ENCODE measurements around the gene SSC5D.

Gene SSC5D

DNA sequence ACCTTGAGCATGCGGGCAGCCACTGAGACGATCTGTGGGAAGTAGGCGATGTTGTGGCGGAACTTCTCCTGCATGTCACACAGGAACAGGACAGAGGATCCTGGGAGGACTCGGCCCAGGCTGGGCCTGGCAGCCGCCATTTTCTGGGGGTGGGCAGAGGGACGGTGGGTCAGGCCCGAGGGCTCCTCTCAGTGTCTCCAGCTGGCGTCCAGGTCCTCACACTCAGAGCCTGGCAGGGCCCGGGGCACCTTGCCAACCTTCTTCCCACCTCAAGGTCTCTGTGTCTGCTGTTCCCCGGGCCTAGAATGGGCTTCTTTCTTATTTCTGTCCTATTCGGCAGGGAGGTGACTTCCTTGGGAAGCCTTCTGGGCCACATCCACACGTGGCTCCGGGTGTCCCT is 31.9 kb upstream of the SSC5D start:
- TF ChIP-seq, protein P1, sequence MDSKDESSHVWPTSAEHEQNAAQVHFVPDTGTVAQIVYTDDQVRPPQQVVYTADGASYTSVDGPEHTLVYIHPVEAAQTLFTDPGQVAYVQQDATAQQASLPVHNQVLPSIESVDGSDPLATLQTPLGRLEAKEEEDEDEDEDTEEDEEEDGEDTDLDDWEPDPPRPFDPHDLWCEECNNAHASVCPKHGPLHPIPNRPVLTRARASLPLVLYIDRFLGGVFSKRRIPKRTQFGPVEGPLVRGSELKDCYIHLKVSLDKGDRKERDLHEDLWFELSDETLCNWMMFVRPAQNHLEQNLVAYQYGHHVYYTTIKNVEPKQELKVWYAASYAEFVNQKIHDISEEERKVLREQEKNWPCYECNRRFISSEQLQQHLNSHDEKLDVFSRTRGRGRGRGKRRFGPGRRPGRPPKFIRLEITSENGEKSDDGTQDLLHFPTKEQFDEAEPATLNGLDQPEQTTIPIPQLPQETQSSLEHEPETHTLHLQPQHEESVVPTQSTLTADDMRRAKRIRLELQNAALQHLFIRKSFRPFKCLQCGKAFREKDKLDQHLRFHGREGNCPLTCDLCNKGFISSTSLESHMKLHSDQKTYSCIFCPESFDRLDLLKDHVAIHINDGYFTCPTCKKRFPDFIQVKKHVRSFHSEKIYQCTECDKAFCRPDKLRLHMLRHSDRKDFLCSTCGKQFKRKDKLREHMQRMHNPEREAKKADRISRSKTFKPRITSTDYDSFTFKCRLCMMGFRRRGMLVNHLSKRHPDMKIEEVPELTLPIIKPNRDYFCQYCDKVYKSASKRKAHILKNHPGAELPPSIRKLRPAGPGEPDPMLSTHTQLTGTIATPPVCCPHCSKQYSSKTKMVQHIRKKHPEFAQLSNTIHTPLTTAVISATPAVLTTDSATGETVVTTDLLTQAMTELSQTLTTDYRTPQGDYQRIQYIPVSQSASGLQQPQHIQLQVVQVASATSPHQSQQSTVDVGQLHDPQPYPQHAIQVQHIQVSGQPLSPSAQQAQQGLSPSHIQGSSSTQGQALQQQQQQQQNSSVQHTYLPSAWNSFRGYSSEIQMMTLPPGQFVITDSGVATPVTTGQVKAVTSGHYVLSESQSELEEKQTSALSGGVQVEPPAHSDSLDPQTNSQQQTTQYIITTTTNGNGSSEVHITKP (tag by site-specific recombination; IDR thresholded peaks at IDR 0.05) = no peak
- TF ChIP-seq KLF8 (tag by site-specific recombination; IDR thresholded peaks at IDR 0.05) (no peak), ZNF16 (tag by site-specific recombination; IDR thresholded peaks at IDR 0.05; ENCODE audit: low read depth) (no peak), ZFHX2 (tag by site-specific recombination; conservative IDR thresholded peaks at IDR 0.05) (no peak)
- TF ChIP-seq, protein P2, sequence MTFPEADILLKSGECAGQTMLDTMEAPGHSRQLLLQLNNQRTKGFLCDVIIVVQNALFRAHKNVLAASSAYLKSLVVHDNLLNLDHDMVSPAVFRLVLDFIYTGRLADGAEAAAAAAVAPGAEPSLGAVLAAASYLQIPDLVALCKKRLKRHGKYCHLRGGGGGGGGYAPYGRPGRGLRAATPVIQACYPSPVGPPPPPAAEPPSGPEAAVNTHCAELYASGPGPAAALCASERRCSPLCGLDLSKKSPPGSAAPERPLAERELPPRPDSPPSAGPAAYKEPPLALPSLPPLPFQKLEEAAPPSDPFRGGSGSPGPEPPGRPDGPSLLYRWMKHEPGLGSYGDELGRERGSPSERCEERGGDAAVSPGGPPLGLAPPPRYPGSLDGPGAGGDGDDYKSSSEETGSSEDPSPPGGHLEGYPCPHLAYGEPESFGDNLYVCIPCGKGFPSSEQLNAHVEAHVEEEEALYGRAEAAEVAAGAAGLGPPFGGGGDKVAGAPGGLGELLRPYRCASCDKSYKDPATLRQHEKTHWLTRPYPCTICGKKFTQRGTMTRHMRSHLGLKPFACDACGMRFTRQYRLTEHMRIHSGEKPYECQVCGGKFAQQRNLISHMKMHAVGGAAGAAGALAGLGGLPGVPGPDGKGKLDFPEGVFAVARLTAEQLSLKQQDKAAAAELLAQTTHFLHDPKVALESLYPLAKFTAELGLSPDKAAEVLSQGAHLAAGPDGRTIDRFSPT (tag by site-specific recombination; IDR thresholded peaks at IDR 0.05) = peak; percentile 19; the same call in 1 of the 2 replicates
- H3K27ac ChIP-seq (ENCODE audit: extremely low read depth, low read depth, low read length) = no peak overlapping the region

DNA sequence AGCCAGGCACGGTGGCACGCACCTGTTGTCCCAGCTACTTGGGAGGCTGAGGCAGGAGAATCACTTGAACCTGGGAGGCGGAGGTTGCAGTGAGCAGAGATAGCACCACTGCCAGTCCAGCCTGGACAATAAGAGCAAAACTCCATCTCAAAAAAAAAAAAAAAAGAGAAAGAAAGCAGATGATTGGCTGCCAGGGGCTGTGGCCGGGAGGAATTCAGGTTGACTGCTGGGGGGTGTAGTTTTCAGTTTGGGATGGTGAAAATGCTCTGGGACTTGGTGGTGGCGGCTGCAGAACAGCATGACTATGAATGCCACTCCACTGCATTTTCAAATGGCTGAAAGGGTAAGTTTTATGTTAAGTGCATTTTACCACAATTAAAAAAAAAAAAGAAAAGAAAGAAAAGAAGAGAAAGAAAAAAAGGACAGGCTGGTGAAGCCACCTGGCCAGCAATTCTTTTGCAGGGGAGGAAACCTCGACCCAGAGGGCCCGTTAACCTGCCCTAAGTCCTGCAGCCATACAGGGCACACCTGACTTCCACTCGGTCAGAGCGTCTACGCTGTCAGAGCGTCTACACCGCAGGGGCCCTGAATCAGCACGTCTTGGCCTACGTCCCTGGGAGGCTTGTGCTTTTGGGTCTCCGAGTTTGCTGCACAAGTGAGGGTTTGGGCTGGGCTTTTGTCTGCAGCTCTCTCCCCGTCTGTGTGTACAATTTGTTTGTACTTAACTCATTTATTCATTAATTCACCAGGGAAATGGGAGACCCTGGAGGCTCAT is 30.4 kb upstream of the SSC5D start:
- Histone ChIP-seq H3K4me3 (ENCODE audit: low read depth, low read length) (no peak overlapping the region), H3K36me3 (ENCODE audit: control insufficient read depth in 2 of 2, insufficient read depth in 1 of 2, low read length in 2 of 2) (no peaks in the 10 kb centered on the region), H3K4me1 (ENCODE audit: control insufficient read depth, insufficient read depth, low read length) (peaks cover 12% of the 10 kb centered on the region), H3K9me3 (ENCODE audit: control insufficient read depth, insufficient read depth, low read depth, low read length) (no peaks in the 10 kb centered on the region), H3K27ac (ENCODE audit: extremely low read depth, low read depth, low read length) (no peak overlapping the region)
- CTCF ChIA-PET = interaction anchor here (0.6 to 2.3 kb wide), 3 partner anchors 10 to 46 kb away, joined by 3 to 24 read pairs (median 5); no protein-coding TSS in a partner anchor
- TF ChIP-seq SCRT2 (tag by site-specific recombination; IDR thresholded peaks at IDR 0.05) (0 out of 2 replicates have a peak, but pooled peaks have one; percentile 17), ZBTB20 (tag by site-specific recombination; IDR thresholded peaks at IDR 0.05) (0 out of 2 replicates have a peak, but pooled peaks have one; percentile 32), ZNF785 (tag by site-specific recombination; IDR thresholded peaks at IDR 0.05) (no peak)
- POLR2A ChIA-PET = interaction anchor here (0.6 to 0.8 kb wide), 2 partner anchors 141 to 156 kb away, joined by 3 read pairs; partner anchors contain the start of gene FIZ1

More for the DNA sequence above, 31.9 kb upstream of the SSC5D start:
- H3K36me3 ChIP-seq (ENCODE audit: control insufficient read depth in 2 of 2, insufficient read depth in 1 of 2, low read length in 2 of 2) = no peaks in the 10 kb centered on the region
- CTCF ChIA-PET = interaction anchor here (3.2 kb wide), 1 partner anchor 38 kb away, joined by 19 read pairs; no protein-coding TSS in a partner anchor
- peaks cover 12% of the 10 kb centered on the region for H3K4me1 ChIP-seq (ENCODE audit: control insufficient read depth, insufficient read depth, low read length)
- POLR2A ChIA-PET = no interaction called here
- H3K4me3 ChIP-seq (ENCODE audit: low read depth, low read length) = no peak overlapping the region
- no peaks in the 10 kb centered on the region for H3K9me3 ChIP-seq (ENCODE audit: control insufficient read depth, insufficient read depth, low read depth, low read length)

DNA sequence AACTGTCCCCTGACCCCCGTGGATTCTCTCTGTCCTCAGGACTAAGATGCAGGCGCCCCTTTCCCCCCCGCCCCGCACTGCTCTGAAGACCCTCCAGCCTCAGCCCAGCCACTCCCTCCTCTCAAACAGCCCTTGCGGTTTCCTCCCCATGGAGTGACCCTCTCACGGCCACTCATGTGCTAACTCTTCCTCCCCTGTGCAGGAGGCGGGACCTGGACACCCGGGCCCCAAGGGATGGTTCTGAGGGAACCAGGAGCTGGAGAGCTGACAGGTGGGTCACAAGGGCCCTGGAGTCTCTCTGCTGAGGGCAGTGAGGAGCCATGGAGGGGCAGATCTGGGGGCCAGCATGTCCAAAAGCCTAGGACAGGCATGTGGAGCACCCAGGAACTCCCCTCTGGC is 28.7 kb upstream of the SSC5D start:
- no peak overlapping the region for H3K4me3 ChIP-seq (ENCODE audit: low read depth, low read length)
- no peaks in the 10 kb centered on the region for H3K36me3 ChIP-seq (ENCODE audit: control insufficient read depth in 2 of 2, insufficient read depth in 1 of 2, low read length in 2 of 2)
- H3K4me1 ChIP-seq (ENCODE audit: control insufficient read depth, insufficient read depth, low read length) = peaks cover 12% of the 10 kb centered on the region
- H3K27ac ChIP-seq (ENCODE audit: extremely low read depth, low read depth, low read length) = no peak overlapping the region
- CTCF ChIA-PET = interaction anchor here (0.6 to 2.3 kb wide), 7 partner anchors 9 to 318 kb away, joined by 3 to 24 read pairs (median 4); no protein-coding TSS in a partner anchor
- H3K9me3 ChIP-seq (ENCODE audit: control insufficient read depth, insufficient read depth, low read depth, low read length) = no peaks in the 10 kb centered on the region
- POLR2A ChIA-PET = interaction anchor here (0.6 to 1.1 kb wide), 3 partner anchors 50 to 167 kb away, joined by 3 to 7 read pairs (median 3); partner anchors contain the start of gene UBE2S
- TF ChIP-seq ZNF211 (tag by site-specific recombination; IDR thresholded peaks at IDR 0.05; ENCODE audit: low read depth) (no peak), ZNF266 (tag by site-specific recombination; IDR thresholded peaks at IDR 0.05; ENCODE audit: low read depth) (no peak), BCL11A (tag by site-specific recombination; IDR thresholded peaks at IDR 0.05; ENCODE audit: low read depth) (no peak), ZNF157 (tag by site-specific recombination; IDR thresholded peaks at IDR 0.05) (no peak), GLI2 (tag by site-specific recombination; IDR thresholded peaks at IDR 0.05; ENCODE audit: borderline replicate concordance, low read depth) (no peak), ZNF664 (tag by site-specific recombination; IDR thresholded peaks at IDR 0.05) (no peak), ZNF341 (tag by site-specific recombination; IDR thresholded peaks at IDR 0.05; ENCODE audit: low read depth) (peak; percentile 76), ZNF510 (tag by site-specific recombination; IDR thresholded peaks at IDR 0.05; ENCODE audit: insufficient replicate concordance) (no peak), ZNF777 (tag by site-specific recombination; IDR thresholded peaks at IDR 0.05; ENCODE audit: borderline replicate concordance) (no peak)
- TF ChIP-seq, protein P3, sequence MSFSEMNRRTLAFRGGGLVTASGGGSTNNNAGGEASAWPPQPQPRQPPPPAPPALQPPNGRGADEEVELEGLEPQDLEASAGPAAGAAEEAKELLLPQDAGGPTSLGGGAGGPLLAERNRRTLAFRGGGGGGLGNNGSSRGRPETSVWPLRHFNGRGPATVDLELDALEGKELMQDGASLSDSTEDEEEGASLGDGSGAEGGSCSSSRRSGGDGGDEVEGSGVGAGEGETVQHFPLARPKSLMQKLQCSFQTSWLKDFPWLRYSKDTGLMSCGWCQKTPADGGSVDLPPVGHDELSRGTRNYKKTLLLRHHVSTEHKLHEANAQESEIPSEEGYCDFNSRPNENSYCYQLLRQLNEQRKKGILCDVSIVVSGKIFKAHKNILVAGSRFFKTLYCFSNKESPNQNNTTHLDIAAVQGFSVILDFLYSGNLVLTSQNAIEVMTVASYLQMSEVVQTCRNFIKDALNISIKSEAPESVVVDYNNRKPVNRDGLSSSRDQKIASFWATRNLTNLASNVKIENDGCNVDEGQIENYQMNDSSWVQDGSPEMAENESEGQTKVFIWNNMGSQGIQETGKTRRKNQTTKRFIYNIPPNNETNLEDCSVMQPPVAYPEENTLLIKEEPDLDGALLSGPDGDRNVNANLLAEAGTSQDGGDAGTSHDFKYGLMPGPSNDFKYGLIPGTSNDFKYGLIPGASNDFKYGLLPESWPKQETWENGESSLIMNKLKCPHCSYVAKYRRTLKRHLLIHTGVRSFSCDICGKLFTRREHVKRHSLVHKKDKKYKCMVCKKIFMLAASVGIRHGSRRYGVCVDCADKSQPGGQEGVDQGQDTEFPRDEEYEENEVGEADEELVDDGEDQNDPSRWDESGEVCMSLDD (tag by site-specific recombination; IDR thresholded peaks at IDR 0.05) = no peak
